ENCODE data around the gene CATSPERD. TPM values are rescaled to one million over a fixed set of nuclear protein-coding genes. Genes with fewer than 3 reads are reported as not detected.
A peak's percentile ranks its signal among the peaks of the same experiment; 100 is the strongest.
"Not testable (repeated sequence)": the region's sequence is repeated elsewhere in the genome, so short reads cannot be mapped to it uniquely, and the experiment has no call there.

CATSPERD gene
- total RNA-seq, 2 donors from 2014 or later: not detected

DNA sequence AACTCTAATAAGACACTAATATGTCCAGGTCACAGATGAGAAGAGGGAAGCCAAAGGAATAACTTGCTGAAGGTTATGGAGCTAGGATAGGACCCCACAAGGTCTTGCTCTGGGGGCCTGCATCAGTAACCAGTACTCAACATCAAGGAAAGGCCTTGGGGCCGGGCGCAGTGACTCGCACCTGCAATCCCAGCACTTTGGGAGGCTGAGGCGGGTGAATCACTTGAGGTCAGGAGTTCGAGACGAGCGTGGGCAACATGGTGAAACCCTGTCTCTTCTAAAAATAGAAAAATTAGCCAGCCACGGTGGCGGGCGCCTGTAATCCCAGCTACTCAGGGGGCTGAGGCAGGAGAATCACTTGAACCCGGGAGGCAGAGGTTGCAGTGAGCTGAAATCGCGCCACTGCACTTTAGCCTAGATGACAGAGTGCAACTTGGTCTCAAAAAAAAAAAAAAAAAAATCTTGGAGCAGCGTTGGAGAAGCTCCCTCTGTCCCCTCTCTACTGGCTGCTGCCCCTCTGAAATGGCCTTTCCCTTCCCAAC is 2.3 kb upstream of the CATSPERD start:
- intact Hi-C loops (cut with DNase I, micrococcal nuclease): no loop called here
- no peak for DNase-seq
- ATAC-seq: no peak

DNA sequence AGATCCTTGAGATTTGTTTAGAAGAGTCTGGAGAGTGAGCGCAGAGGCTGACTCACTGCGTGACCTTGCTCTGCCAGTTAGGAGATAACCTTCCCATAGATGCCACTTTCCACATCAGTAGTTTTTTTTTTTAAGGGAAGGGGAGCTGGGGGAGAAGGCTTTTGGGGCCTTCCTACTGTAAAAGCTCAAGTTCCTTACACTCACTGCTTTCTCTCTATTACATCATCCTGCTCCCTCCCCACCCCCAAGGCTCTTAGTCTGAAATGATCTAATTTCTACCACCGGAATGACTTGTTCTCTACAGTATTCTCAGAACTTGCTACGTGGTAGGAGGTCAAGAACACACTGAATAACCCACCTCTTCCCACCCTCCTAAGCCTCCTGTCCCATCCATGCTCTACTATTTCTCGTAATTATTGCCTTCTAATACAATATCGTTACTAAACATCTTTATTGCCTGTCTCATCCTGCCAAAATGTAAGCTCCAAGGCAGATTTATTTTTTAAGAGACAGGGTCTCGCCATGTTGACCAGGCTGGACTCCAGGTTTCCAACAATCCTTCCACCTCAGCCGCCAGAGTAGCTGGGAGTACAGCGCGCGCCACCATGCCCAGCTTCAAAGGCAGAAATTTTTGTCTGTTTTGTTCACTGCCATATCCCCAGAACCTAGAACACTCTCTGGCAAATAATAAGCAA is 1.7 kb upstream of the CATSPERD start:
- intact Hi-C loops (cut with DNase I, micrococcal nuclease): no loop called here
- ATAC-seq (no peak), DNase-seq (no peak)

DNA sequence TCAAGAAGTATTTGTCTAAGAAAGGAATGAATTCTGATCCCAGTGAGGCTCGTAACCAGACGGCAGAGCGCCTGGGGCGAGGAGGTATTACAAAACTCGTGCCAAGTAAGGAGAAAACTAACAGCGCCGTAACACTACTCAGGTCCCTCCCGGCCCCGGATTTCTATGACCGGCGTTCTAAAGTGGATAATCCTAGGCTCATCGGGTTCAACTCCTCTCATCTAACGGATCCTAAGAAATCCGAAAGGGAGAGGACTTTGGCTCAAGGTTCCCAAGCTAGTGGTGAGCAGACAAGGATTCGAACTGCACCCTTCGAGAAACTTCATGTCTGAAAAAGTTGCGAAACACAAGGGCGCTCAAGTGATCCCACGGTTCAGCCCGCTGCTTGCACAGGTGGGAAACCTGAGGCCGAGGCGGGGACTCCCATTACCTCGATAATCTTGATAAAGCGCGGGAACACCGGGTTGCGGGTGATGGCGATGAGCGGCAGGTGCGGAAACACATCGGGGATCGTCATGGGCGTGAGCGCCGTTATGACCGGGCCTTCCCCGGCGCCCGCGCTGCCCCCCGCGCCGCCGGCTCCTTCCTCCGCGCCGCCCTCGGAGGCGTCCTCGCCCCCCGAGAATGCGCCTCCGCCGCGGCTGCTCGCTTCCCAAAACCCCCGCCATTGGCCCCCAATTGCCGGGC is 1.0 kb upstream of the CATSPERD start:
- ATAC-seq (peak; percentile 7), DNase-seq (peak in 1 of 2 donors; percentile 45)
- intact Hi-C loops (cut with DNase I, micrococcal nuclease): no loop called here

DNA sequence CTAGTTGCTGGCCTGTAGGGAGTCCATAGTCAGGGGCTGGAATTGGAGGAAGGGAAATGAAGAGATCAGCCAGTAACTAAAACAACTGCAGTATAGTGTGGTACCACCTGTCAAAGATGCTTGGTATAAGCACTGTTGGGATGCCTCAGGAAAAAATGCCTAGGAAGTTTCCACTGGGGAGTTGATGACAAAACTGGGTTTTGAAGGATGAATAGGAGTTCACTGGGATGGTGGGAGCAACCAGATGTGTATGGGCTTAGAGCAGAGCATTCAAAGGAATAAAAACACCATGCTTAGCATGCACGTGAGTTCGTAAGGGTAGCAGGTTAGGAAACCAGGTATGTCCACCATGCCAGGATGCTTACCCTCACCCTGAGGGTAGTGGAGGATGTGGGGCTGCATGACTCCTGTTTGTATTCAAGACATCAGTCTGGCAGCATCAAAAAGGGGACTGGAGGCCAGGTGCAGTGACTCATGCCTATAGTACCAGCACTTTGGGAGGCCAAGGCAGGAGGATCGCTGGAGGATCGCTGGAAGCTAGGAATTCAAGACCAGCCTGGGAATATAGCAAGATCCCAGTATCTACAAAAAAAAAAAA is 7.1 kb downstream of the CATSPERD start:
- intact Hi-C loops (cut with DNase I, micrococcal nuclease): no loop called here
- DNase-seq: no peak
- ATAC-seq: no peak

DNA sequence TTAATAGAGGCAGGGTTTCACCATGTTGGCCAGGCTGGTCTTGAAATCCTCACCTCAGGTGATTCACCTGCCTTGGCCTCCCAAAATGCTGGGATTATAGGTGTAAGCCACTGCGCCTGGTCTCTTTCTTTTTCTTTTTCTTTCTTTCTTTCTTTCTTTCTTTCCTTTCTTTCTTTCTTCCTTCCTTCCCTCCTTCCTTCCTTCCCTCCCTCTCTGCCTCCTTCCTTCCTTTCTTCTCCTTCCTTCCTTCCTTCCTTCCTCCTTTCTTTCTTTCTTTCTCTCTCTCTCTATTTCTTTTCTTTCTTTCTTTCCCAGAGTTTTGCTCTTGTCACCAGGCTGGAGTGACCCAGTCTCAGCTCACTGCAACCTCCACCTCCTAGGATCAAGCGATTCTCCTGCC is 12.7 kb downstream of the CATSPERD start:
- DNase-seq; ATAC-seq; intact Hi-C loops (cut with DNase I, micrococcal nuclease): not testable (repeated sequence)

DNA sequence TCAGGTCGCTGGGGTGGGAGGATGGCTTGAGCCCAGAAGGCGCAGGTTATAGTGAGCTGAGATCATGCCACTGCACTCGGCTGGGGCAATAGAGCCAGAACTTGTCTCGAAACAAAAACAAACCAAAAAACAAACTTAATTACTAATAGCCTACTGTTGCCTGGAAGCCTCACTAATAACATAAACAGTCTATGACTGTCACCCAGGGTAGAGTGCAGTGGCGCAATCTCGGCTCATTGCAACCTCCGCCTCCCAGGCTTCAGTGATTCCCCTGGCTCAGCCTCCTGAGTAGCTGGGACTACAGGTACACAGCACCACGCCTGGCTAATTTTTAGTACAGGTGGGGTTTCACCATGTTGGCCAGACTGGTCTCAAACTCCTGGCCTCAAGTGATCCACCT is 18.0 kb downstream of the CATSPERD start:
- no peak for ATAC-seq
- intact Hi-C loops (cut with DNase I, micrococcal nuclease): no loop called here
- DNase-seq: no peak

DNA sequence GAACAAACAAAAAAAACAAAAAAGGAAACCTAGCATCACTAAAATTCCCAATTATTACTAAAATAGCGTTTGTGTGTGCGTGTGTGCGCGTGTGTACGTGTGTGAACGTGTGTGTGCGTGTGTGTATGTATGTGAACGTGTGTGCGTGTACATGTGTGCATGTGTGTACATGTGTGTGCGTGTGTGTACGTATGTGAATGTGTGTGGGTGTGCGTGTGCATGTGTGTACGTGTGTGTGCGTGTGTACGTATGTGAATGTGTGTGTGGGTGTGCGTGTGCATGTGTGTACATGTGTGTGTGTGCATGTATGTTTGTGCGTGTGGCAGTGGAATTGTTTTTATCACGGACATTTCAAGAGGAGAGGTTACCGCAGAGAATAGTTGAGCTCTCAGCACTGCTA is 21.6 kb downstream of the CATSPERD start:
- ATAC-seq (no peak), DNase-seq (no peak)
- intact Hi-C loops (cut with DNase I, micrococcal nuclease): no loop called here

DNA sequence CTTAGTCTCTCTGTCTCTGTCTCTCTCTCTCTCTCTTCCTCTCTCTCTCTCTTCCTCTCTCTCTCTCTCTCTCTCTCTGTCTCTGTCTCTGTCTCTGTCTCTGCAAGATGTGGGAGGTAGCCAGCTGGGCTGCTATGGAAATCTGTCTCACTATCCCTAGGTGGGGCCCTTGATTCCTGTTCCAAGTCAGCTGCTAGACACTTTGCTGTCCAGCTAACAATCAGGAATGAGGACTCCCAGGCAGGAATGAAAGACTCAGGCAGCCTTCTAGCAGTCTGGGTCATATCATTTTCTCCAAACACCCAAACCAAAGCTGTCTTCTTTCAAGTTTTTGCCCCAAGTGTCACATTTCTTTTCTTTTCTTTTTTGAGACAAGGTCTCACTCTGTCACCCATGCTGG is 23.2 kb downstream of the CATSPERD start:
- DNase-seq (no peak), ATAC-seq (no peak)
- intact Hi-C loops (cut with DNase I, micrococcal nuclease): no loop called here

DNA sequence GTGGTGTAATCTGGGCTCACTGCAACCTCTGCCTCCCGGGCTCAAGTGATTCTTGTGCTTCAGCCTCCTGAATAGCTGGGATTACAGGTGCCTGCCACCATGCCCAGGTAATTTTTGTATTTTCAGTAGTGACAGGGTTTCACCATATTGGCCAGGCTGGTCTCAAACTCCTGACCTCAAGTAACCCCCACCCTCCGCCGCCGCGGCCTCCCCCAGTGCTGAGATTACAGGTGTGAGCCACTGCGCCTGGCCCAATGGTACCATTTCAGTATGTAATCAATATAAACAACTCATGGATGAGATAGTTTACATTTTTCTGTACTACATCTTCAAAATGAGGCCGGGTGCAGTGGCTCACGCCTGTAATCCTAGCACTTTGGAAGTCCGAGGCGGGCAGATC is 24.6 kb downstream of the CATSPERD start:
- intact Hi-C loops (cut with DNase I, micrococcal nuclease); ATAC-seq: not testable (repeated sequence)

DNA sequence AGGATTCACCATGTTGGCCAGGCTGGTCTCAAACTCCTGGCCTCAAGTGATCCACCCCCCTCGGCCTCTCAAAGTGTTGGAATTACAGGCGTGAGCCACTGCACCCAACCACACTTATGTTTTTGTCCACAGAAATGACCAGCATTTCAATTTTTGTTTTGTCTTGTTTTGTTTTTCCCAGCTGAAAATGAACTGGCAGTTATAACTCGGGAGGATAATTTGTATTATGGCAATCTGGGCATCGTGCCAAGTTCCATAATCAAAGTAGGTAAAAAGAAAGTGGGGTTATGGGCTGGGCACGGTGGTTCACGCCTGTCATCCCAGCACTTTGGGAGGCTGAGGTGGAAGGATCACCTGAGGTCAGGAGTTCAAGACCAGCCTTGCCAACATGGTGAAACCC is 28.5 kb downstream of the CATSPERD start:
- ATAC-seq; intact Hi-C loops (cut with DNase I, micrococcal nuclease): not testable (repeated sequence)
- peak in 1 of 2 donors; percentile 19 for DNase-seq

More for the DNA sequence above, 24.6 kb downstream of the CATSPERD start:
- DNase-seq: not testable (repeated sequence)

DNA sequence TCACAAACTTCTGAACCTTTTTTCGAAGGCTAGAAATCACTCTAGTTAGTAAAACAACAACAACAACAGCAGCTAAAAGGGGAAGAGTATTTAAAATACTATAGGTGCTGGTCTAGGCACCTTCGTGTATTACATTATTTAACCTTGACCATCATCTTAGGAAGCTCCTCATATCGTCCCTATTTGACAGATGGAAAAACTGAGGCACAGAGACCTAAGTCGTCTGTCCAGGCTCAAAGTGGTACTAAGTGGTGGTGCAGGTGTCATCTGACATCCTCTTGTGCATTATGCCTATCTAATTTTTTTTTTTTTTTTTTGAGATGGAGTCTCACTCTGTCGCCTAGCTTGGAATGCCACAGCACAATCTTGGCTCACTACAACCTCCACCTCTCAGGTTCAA is 29.1 kb downstream of the CATSPERD start:
- no peak for ATAC-seq
- intact Hi-C loops (cut with DNase I, micrococcal nuclease): no loop called here
- DNase-seq: no peak

DNA sequence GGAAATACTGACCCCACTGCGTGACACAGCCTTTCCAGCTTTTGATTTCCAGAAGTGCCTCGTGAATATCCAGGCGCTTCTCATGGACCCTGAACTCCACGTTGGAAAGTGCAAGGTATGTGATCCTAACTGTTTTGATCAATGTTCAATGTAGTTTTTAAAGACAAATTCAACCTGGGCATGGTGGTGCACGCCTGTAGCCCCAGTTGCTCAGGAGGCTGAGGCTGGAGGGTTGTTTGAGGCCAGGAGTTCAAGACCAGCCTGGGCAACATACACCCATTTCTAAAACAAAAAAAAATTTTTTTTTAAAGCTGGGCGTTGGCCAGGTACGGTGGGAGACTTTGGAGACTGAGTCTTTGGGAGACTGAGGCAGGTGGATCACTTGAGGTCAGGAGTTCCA is 31.3 kb downstream of the CATSPERD start:
- DNase-seq: no peak
- intact Hi-C loops (cut with DNase I, micrococcal nuclease): no loop called here
- no peak for ATAC-seq

DNA sequence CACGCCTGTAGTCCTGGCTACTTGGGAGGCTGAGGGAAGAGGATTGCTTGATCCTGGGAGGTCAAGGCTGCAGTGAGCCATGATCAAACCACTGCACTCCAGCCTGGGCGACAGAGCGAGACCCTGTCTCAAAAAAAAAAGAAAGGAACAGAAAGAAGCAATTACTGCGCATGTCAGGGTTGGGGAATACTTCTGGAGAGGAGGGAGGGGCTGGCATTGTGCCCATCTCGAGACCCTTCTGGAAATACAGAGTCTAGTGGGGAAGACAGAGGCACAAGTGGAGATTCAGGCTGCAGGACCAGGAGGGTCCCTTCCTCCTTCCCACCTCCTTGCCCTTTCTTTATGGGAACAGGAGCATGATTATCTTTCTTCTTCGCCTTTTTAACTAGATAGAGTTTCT is 33.3 kb downstream of the CATSPERD start:
- intact Hi-C loops (cut with DNase I, micrococcal nuclease): no loop called here
- DNase-seq: no peak
- ATAC-seq: no peak

DNA sequence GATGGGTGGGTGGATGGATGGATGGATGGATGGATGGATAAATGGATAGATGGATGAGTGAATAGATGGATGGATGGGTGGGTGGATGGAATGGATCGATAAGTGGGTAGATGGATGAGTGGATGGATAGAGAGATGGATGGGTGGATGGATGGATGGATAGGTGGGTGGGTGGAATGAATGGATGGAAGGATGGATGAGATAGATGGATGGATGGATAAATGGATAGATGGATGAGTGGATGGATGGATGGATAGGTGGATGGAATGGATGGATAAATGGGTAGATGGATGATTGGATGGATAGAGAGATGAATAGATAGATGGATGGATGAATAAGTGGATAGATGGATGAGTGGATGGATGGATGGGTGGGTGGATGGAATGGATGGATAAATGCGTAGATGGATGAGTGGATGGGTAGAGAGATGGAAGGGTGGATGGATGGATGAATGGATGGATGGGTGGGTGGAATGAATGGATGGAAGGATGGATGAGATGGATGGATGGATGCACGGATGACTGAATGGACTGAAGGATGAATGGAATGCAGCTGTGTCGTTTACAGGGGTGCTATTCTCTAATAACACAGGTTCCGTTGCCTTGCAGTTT is 42.3 kb downstream of the CATSPERD start:
- intact Hi-C loops (cut with DNase I, micrococcal nuclease): no loop called here
- ATAC-seq: no peak
- no peak for DNase-seq

DNA sequence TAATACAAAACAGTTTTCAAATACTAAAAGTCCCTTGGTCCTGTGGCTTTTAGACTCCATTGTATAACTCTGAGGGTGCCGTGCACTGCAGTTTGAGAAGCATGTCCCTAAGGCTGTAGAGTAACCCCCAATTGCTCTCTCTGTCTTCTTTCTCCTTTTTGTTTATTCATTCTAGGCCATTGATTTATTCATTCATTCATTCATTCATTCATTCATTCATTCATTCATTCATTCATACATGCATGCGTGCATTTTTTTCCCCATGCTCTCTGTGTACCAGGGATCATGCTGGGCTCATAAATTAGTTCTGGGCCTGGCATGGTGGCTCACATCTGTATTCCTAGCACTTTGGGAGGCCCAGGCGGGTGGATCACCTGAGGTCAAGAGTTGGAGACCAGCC is 44.8 kb downstream of the CATSPERD start:
- DNase-seq (no peak), ATAC-seq (no peak)
- intact Hi-C loops (cut with DNase I, micrococcal nuclease): no loop called here

DNA sequence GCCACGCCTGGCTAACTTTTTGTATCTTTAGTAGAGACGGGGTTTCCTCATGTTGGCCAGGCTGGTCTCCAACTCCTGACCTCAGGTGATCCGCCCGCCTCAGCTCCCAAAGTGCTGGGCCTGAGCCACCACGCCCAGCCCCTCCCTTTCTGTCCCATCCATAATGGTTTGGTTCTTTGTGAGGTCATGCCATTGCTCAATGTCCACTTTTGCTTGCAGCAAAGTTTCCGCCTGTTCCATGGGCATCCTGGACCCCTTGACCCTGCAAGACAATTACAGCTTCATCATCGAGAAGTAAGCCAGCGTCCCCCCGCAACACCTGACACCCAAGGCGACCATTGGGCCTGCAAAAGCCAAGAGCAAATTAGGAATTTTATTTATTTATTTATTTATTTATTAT is 47.5 kb downstream of the CATSPERD start:
- no peak for DNase-seq
- ATAC-seq: no peak
- intact Hi-C loops (cut with DNase I, micrococcal nuclease): no loop called here

DNA sequence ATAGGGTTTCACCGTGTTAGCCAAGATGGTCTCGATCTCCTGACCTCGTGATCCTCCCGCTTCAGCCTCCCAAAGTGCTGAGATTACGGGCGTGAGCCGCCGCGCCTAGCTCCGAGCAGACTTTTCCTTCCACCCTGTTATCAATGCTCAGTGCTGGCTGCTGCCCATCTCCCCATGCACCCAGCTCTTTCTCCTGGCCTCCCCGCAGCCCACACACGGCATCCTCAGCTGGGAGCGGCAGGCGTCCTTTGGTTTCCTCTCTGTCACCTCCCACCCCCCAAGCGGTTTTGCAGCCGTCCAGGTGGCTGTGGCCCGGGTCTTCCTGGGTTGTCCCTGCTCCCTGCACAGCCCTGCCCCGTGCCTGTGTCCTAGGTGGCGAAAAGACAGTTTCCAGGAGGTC is 52.0 kb downstream of the CATSPERD start:
- DNase-seq: no peak
- no peak for ATAC-seq
- intact Hi-C loops (cut with DNase I, micrococcal nuclease): no loop called here

DNA sequence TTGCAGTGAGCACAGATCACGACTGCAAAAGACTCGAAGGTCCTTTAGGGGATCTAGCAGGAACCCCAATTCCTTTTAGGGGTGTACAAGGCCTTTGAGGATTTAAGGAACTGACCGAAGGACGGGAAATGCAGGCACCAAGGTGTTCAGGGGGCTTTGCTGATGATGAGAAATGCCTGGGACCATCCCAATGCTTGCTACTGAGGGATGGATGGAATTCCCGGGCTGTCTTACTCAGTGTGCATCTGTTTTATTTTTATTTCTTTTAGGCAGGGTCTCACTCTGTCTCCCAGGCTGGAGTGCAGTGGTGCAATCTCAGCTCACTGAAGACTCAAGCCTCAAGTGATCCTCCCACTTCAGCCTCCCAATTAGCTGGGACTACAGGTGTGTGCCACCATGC is 52.8 kb downstream of the CATSPERD start:
- no peak for ATAC-seq
- intact Hi-C loops (cut with DNase I, micrococcal nuclease): no loop called here
- DNase-seq: no peak

DNA sequence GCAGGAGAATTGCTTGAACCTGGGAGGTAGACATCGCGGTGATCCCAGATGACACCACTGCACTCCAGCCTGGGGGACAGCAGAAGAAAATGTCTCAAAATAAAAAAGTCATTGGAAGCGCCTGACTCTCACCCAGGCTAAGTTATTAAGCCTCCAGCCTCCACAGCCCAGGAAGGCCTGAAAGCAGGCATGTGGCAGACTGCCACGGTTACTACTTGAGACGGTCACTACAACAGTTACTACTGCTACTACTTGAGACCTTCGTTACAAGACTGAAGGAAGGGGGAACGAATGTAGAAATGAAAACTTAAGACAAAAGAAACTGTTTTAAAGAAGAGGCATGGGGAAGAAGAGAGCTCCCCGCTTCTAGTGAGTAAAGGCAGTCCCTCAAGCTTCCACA is 54.5 kb downstream of the CATSPERD start:
- no peak for DNase-seq
- no peak for ATAC-seq
- intact Hi-C loops (cut with DNase I, micrococcal nuclease): no loop called here

All from left colon (tissue), 2 donors.